PFSK-1 (cell line): ENCODE data around the gene VAT1L.

Source experiments
- POLR2AphosphoS5 ChIP-seq: IDR thresholded peaks from 2 replicates; pipeline ENCODE4 v1.6.1; 2012; ENCODE audit warnings: low read depth, mild to moderate bottlenecking, control low read depth, low read length, moderate library complexity
- SIN3A ChIP-seq: IDR thresholded peaks from 2 replicates; pipeline ENCODE4 v1.6.1; 2012; ENCODE audit warnings: mild to moderate bottlenecking, low read length, moderate library complexity, borderline replicate concordance; ENCODE audit not compliant: insufficient read depth
- TAF1 ChIP-seq: IDR thresholded peaks from 2 replicates; pipeline ENCODE4 v1.6.1; 2012; ENCODE audit warnings: low read length, control low read depth, borderline replicate concordance; ENCODE audit not compliant: insufficient read depth
- TF ChIP-seq, protein P1 (sequence below), 2 experiments: IDR thresholded peaks; 2 replicates each; pipeline versions ENCODE4 v1.6.1 to v1.8.0; 2011 to 2012; ENCODE audit warnings: low read depth in 2 of 2, low read length in 2 of 2, control low read depth in 1 of 2, inconsistent platforms in 1 of 2, mild to moderate bottlenecking in 1 of 2, moderate library complexity in 1 of 2; ENCODE audit not compliant: insufficient read depth in 1 of 2

GRCh38 chr16:77899416-77899815 lies 111.1 kb downstream of the VAT1L start:
- TF ChIP-seq POLR2AphosphoS5 (no peak), SIN3A (no peak), TAF1 (no peak)
- TF ChIP-seq, protein P1, sequence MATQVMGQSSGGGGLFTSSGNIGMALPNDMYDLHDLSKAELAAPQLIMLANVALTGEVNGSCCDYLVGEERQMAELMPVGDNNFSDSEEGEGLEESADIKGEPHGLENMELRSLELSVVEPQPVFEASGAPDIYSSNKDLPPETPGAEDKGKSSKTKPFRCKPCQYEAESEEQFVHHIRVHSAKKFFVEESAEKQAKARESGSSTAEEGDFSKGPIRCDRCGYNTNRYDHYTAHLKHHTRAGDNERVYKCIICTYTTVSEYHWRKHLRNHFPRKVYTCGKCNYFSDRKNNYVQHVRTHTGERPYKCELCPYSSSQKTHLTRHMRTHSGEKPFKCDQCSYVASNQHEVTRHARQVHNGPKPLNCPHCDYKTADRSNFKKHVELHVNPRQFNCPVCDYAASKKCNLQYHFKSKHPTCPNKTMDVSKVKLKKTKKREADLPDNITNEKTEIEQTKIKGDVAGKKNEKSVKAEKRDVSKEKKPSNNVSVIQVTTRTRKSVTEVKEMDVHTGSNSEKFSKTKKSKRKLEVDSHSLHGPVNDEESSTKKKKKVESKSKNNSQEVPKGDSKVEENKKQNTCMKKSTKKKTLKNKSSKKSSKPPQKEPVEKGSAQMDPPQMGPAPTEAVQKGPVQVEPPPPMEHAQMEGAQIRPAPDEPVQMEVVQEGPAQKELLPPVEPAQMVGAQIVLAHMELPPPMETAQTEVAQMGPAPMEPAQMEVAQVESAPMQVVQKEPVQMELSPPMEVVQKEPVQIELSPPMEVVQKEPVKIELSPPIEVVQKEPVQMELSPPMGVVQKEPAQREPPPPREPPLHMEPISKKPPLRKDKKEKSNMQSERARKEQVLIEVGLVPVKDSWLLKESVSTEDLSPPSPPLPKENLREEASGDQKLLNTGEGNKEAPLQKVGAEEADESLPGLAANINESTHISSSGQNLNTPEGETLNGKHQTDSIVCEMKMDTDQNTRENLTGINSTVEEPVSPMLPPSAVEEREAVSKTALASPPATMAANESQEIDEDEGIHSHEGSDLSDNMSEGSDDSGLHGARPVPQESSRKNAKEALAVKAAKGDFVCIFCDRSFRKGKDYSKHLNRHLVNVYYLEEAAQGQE (IDR thresholded peaks at IDR 0.05; ENCODE audit: insufficient read depth in 1 of 2, low read depth in 2 of 2, low read length in 2 of 2) = no peak
